Bronchial smooth muscle cell (primary cell): ENCODE results near the gene ZNF497. TPM values are rescaled to one million over a fixed set of nuclear protein-coding genes. Genes with fewer than 3 reads are reported as not detected.

ENCODE experiments used
- total RNA-seq: library from RNA; depleted of rRNA; stranded (reverse); fragments of >200 nt; gene quantifications from 2 replicates; pipeline ENCODE4 v1.2.1, GENCODE V29; 2014

The ZNF497 gene
- 0.79 and 1.7 TPM in 2 replicates for total RNA-seq

DNA sequence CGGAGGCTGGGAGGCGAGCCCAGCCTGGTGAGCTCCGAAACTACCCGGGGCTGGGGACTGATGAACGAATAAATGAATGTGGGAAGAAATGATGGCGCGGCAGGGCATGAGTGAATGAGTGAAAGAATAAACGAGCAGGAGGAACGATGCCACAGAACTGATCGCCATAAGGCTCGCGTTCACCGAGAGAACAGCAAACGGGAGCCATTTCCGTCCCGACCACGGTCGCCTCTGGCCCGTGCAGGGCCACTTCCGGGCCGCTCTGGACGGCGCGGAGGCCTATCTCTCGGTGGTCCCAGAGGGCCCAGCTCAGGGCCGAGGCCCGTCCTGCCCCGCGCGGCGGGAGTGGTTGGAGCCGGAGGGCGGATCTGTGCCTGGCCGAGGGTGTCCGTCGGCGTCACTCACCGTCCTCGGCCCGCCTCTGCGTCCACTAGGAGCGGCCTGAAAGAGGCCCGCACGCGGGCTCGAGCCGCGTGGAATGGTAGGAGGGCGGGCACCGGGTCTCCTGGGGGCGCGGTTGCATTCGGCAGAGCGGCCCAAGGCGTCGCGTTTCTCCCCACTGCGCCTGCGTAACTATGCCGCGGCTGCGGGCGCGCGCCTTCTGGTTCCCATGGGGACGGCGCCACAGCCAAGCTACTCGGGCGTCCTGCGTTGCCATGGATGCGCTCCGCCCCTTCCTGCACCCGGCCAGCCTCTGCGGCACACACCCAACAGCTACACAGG is at the start of gene ZNF497:
ZNF497 (minus strand) TSS at position 480 of the 723 bp plus-strand sequence. CDS start 5,116 bp downstream, outside the sequence.

DNA sequence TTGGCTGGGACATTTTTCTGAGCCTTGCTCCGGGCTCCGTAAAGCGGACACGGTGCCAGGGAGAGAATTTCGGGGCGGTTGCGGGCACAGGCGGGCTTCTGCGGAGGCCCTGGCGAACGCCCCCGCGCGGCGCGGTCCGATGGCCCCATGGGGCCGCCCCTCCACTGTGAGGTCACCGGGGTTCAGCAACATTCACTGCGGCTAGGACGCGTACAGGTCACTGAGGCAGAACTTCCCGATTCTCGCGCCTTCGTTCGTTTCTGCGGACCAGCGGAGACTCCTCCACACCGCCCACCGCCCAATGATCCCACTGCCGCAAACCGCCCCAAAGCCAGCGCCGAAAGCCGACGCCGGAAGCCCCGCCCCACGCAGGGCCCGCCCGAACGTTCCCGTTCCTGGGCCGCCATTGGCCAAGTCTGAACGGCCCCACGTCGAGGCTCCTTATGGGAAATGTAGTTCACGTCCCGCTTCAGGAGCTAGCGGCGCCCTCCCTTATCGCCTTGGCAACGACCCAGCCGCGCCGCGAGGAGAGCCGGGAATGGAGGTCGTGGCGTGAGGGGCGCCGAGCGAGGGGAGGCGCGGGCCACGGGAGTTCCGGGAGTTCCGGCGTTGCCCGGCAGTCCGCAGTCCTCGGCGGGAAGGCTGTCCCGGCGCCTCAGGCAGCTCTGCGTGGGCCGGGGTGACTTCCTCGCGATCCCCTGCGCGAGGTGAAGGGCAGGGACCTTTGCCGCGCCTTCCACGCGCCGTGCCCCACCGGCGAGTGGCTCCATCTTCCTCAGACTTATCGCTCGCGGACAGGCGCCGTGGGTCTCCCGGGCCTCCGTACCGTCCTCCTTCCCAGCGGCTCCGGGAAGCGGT is 45.8 kb upstream of the ZNF497 start, which contains the start of gene ZNF584:
ZNF584 (plus strand) TSS at position 498 of the 858 bp plus-strand sequence. CDS start 499 bp downstream, outside the sequence.

DNA sequence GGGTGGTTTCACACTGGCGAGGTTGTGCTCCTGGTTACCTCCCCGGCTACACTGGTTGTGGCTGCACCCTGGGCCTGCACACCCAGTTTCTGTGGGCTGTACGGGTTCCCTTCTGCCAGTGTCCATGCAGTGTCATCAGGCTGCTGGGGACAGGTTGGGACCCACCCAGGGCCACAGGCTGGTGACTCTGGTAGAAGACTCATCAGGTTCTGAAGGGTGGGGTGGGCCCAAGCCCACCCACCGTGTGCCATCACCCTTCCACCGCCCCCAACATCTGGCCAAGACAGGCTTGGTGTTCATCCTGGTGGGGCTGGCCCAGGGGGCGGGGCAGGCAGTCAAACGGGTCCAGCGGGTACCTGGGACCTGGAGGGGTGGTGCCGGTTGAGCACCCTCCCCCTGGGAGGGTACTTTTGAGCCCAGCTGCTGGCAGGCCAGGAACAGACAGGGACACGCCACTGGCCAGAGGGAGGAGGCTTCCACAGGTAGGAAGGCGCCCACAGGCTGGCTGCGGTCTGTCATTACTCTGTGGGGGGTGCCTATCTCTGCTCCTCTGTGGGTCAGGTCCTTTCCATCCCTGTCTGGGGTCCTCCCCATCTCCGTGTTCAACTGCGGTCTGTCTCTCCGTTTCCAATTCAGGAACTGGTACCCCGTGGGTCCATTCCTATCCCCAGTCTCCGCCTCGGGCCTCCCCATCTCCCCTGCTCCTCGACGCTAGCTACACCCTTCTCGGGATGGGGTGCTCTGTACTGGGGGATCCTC is 32.8 kb upstream of the ZNF497 start, which contains the start of gene RNF225:
RNF225 (plus strand) TSS at position 437 of the 759 bp plus-strand sequence. CDS start 434 bp downstream, outside the sequence.

DNA sequence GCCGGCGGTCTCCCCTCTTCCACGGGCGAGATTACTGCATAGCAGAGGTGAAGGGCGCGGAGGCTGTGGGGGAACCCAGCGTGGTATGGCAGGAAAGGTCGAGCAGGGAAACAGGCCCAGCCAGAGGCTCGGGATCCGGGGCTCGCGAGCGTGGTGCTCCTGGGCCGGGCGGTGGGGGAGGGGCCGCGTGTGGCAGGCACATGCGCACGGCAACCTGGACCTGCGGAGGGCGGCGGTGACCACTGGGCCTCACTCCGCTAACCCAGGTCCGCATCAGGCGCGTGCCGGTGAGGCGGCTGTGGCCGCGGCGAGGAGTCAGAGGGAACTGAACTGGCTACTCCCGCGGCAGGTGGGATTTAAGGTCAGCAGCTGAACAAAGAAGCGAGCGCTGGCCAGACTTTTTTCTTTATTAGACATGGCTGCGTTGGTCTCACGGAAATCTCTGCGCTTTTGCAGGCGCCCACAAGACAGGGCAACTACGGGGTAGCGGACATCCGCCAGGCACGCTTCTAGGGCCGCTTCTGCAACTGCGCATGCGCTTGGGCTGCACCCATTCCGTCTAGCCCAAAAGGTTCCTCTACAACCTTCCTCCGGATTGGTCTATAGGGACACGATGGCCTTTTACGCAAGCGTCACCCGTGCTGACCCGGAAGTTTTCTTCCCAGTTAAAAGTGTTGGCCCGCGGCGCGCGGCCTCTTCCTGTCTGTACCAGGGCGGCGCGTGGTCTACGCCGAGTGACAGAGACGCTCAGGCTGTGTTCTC is 24.2 kb upstream of the ZNF497 start, which contains the start of gene RPS5:
RPS5 (plus strand) TSS at position 694 of the 762 bp plus-strand sequence. CDS start 869 bp downstream, outside the sequence.

DNA sequence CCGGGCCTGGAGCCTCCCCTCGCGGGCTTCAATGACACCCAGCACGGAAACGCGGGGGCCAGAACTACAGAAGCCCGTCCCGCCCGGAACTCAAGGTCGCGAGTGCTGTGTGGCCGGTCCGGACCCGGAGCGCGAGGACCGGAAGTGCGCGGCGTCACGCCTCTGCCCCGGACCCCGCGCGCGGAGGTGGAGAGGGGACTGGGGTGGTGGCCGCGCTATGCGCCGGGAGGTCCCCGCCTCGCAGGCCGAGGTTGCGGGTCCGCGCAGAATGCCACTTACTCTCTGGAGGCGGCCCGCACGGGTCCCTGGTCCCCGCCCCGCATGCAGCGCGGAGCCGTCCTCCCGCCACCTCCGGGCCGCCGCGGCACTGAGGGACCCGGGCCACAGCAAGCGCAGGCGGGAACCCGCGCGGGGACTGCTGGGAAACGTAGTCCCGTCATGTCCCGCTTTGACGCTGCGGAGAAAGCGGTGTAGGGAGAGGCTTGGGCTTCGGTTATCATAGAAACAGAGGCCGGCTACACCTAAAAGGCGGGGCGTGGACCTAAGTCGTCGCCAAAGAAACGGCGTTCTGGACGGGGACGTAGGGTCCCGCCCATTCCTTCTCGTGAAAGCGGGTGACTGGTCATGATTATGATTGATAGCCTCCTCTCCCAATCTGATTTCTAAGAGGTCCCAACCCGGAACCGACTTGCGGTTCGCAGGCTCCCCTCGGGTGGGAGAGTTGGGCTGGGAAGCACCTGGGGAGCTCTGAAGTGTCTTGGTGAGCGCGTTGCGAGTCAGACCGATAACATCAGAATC is 18.3 kb upstream of the ZNF497 start, which contains the start of gene ZNF837:
ZNF837 (minus strand) TSS at position 369 of the 798 bp plus-strand sequence. CDS start 11,698 bp downstream, outside the sequence.

DNA sequence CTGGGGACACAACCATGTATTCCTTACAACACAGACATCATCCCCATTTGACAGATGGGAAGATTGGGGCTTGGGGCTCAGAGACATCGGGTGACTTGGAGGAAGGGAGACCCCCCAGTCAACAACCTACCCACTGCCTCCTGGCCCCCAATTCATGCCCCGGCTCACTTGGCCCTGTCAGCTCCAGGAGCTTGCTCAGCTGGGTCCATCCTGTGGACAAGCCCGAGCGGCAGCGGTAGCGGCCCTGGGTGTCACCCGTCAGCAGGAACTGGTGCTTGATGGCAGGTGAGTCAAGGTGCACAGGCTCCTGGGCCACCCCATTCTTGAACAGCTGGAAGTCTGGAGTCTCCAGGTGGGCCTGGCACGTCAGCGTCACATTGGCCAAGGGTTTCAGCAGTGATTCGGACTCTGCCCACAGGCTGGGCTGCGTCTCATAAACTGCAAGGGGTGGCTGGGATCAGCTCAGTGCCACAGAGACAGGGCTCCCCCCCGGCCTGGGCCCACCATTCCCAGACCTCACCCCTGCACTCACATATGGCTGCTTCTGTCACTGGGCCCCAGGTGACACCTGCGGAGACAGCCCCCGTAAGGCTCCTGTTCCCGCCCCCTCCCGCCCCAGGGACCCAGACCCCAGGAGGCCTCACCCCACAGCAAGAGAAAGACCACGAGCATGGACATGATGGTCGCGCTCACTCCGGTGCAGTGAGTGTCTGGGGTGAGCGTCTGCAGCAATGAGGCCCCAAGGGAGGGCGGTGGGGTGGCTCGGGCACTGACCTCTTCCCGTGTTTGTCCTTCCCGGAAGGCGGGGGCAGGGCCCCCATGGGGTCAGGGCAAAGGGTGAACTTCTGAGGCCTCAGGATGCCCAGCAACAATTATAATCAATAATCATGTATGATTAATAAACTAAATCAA is 9.5 kb downstream of the ZNF497 start, which contains the start of gene A1BG:
A1BG (minus strand) TSS at position 733 of the 912 bp plus-strand sequence; CDS start at position 678, 55 bp downstream.

DNA sequence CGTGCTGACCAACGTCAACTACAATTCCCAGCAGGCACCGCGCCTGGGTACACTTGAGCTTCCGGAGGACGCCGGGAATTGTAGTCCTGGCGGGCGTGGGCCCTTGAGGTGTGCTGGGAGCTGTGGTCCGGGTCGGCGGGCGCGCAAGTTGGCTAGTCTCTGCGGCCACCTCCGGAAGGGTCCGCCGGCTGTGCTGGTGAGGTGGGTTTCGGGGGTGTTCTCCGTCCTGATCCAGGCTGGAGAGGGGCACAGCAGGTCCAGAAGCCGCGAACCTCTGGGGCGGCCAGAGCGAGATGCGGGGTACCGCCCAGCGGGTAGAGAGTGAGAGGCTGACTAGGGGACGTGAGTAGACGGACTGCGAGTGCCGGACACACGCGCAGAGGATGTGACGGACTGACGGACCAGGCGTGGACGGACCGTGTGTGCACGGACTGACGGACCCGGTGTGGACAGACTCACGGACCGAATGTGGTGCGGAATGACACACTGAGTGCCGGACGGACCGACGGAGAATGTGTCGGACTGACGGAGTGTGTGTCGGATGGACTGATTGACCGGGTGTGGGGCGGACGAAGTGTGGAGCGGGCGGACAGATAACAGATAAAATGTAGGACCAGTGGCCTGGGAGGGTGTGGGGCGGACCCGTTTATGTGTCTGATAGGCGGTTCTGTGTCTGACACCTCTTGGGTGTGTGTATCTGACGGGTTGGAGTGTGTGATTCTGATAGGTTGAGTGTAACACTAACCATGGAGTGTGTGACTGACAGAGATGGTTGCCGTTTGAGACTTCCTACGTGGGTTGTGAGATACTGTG is 35.4 kb downstream of the ZNF497 start, which contains the start of gene ZSCAN22:
ZSCAN22 (plus strand) TSS at position 81 of the 813 bp plus-strand sequence. CDS start 7,809 bp downstream, outside the sequence.

DNA sequence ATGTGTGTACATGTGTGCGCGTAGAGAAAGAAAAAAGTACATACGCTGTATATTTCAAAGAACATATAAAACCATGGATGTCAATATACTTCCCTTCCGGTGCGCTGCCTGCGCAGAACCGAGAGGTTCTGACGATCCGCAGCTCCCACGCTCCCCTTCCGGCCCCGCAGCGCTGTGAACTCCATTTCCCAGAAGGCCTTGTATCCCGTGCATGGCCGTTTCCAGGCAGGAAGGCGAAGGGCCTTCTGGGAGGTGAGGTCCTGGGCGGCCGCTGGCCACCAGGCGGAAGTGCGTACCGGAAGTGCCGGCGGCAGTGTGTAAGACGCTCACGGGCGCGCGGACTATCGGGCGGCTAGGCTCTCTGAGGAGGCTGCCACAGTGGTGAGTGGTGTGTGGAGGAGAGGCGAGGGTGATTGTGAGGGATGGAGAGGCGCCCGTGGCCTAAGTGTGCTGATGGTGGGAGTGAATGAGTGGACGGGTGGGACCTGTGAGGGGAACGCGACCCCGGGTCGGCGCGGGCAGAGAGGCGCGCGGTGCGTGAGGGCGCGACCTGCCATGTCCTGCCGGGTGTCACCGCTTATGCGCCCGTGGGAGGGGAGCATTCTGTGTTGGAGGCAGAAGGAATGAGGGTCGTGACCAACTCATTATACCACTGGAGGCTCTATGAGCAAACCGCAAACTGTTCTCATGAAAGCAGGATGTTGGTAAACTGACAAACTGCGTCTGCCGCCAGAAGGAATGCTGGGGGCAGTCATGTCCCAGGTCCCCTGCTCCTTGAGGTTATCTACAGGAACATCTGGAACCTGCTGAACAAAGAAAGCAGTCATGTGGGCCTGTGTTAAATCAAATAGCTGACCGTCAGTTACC is 57.3 kb downstream of the ZNF497 start, which contains the start of gene ERVK3-1:
ERVK3-1 (plus strand) TSS at position 313 of the 867 bp plus-strand sequence. CDS start 6,792 bp downstream, outside the sequence.

Other genes with a start within 250 kb of the ZNF497 start
- 13.2 and 13.4 TPM in 2 replicates for gene ZNF329, start 212.0 kb downstream of the ZNF497 start, total RNA-seq
- gene ZNF274, start 179.7 kb downstream of the ZNF497 start, total RNA-seq, result 13.0 and 16.4 TPM in 2 replicates
- gene ZNF544, start 133.8 kb downstream of the ZNF497 start, total RNA-seq, result 25.5 TPM in 2 replicates
- gene ZNF8, start 83.8 kb downstream of the ZNF497 start, total RNA-seq, result 2.2 and 2.7 TPM in 2 replicates
- 25.4 and 31.8 TPM in 2 replicates for gene ERVK3-1, start 57.4 kb downstream of the ZNF497 start, total RNA-seq
- 1.4 and 2.9 TPM in 2 replicates for gene ZSCAN22, start 35.8 kb downstream of the ZNF497 start, total RNA-seq
- 13.9 and 19.7 TPM in 2 replicates for gene A1BG, start 9.3 kb downstream of the ZNF497 start, total RNA-seq
- gene ZNF837, start 18.3 kb upstream of the ZNF497 start, total RNA-seq, result 1.2 and 2.0 TPM in 2 replicates
- 2,454 and 4,367 TPM in 2 replicates for gene RPS5, start 24.5 kb upstream of the ZNF497 start, total RNA-seq
- gene RNF225, start 32.9 kb upstream of the ZNF497 start, total RNA-seq, result 0.16 and 0.17 TPM in 2 replicates
- gene ZNF584, start 45.9 kb upstream of the ZNF497 start, total RNA-seq, result 12.6 and 12.7 TPM in 2 replicates
- 9.1 and 10.4 TPM in 2 replicates for gene ZNF132, start 77.4 kb upstream of the ZNF497 start, total RNA-seq
- 8.0 and 11.3 TPM in 2 replicates for gene ZNF324B, start 88.9 kb upstream of the ZNF497 start, total RNA-seq
- 9.9 and 15.6 TPM in 2 replicates for gene ZNF324, start 104.3 kb upstream of the ZNF497 start, total RNA-seq
- 6.0 and 8.5 TPM in 2 replicates for gene ZNF446, start 113.6 kb upstream of the ZNF497 start, total RNA-seq
- gene SLC27A5, start 149.2 kb upstream of the ZNF497 start, total RNA-seq, result 10.1 and 14.0 TPM in 2 replicates
- gene ZBTB45, start 157.1 kb upstream of the ZNF497 start, total RNA-seq, result 5.8 and 7.2 TPM in 2 replicates
- gene TRIM28, start 181.3 kb upstream of the ZNF497 start, total RNA-seq, result 355 and 415 TPM in 2 replicates
- gene CHMP2A, start 192.4 kb upstream of the ZNF497 start, total RNA-seq, result 177 and 204 TPM in 2 replicates
- 69.5 and 80.7 TPM in 2 replicates for gene UBE2M, start 195.9 kb upstream of the ZNF497 start, total RNA-seq
- gene MZF1, start 210.6 kb upstream of the ZNF497 start, total RNA-seq, result 12.8 and 19.1 TPM in 2 replicates